ENCODE results near the gene PBX2.
"Not testable (repeated sequence)": the region's sequence is repeated elsewhere in the genome, so short reads cannot be mapped to it uniquely, and the experiment has no call there.

The PBX2 gene

DNA sequence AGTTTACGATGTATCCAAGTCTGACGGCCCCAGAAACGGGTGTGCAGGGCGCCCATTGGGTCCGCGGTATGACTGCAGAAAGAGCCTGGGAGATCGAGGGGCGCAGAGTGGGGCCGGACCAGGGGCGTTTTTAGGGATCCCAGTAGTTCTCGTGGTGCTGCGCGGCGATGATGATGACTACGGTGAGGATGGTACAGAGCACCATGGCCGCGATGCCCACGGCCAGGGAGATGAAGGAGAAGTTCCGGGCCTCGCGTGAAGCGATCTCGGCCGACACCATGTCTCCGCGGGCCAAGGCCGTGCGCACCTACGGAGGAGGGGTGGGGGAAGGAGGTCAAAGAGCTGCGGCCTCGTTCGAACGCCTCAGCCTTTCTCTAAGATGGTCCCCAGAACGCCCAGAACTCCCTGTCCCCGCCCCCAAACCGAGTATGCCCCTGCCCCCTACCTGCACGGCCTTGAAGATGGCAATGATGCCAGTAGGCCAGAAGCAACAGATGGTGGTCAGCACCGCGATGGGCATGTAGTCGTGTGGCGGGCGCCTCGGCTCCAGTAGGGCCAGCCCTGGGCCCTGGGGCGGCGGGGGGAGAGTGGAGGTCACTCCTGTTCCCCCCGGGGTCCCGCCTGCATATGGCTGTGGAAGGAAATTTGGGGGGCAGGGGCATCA lies 40.8 kb downstream of the PBX2 start:
- DNase-seq (ENCODE audit: low read depth), result no peak

DNA sequence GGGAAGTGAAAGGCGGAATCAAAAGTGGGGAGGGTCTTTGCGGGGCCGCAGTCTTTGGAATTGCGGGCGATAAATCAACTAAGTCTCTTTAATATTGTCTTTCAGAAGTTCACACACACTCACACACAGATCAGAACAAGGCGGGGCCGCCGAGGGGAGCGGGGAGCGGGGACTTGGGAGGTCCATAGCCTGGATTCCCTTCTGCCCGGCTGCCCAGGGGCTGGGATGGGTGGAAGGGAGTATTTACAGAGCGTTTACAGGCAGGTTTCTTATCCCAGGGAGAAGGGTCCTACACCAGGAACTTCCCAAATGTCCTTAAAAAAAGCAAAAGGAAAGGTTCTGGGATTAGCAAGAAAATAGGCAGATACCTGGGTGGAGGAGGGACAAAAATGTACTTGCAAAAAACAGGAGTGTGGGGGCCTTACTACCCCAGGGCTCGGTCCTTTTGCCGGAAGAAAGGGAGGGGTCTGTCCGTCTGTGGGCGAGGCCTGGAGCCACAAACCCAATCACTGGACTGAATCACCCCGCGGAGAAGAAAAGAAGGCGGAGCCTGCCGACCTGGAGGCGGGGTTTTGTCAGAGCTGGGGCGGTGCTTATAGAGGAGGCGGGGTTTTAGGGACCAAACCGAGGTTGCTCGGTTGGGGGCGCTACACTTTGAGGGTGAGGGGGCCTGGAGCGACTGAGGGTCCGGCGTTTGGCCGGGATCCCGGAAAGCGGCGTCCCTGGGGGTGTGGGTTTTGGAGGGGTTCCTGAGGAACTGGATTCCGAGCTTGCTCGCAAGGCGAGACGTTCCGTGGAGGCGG lies 41.5 kb downstream of the PBX2 start:
- DNase-seq (ENCODE audit: low read depth), result peak; percentile 52

DNA sequence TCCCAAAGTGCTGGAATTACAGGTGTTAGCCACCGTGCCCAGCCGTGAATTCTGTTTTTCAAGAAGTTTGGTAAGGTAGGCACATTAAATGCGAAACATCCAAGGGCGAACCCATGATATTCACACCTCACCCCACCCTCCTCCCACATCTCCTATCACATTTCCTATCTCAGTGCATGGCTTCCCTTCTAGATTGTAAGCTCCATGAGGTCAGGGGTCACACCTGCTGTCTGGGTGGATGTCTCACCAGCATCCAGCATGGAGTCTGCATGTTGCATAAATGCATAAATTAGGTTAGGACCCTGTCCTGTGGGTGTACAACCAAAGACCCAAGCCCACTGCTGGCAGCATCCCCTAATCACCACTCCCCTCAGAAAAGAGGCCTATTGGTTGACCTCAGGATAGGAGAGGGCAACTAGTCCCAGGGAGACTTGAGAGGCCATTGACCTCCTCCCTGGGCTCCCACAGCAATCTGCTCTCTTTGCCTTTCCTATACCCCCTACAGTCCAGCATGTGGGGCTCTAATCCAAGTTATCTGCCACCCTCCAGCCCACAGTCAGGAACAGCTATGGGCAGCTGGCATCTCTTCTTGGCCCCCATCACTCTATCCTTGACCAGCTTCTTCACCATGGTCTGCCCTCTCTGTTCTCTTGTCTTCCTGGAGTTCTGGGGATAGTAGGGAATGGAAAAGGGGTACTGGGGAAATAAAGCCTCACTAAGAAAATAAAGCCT lies 42.4 kb downstream of the PBX2 start:
- DNase-seq (ENCODE audit: low read depth), result no peak

DNA sequence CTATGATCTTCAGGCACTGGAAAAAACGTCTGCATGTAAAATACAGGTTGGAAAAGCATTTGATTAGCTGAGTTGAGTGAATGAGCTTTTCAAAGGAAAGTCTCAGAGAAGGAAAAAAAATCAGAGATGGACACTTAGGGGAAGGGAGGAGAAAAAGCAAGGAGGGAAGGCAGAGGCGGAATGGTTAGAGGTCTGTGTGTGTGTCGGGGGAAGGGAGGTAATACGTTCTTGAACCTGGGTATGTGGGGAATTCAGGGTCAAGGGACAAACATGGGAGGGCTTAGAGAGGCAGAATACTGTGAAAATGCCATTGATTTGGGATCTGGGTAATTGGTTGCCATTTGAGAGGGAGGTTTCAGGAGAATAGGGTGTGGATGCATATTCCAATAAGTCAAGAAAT lies 43.3 kb downstream of the PBX2 start:
- no peak for DNase-seq (ENCODE audit: low read depth)

DNA sequence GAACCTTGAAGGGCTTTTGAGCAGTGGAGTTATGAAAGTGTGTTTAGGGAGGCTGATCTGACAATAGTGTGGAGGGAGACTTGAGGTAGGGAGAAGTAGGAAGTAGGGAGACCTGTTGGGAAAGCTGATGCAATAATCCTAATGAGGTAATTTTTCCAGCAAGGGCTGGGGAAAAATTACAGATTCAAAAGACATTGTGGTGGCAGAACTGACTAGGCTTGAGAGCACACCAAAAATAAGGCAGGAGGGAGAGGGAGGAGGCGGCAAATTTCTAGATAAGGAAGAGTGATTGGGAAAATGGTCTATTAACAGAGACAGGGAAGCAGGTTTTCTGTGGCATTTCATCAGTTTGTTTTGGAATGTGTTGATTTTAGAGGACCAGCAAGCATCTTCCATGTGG lies 43.7 kb downstream of the PBX2 start:
- no peak for DNase-seq (ENCODE audit: low read depth)

DNA sequence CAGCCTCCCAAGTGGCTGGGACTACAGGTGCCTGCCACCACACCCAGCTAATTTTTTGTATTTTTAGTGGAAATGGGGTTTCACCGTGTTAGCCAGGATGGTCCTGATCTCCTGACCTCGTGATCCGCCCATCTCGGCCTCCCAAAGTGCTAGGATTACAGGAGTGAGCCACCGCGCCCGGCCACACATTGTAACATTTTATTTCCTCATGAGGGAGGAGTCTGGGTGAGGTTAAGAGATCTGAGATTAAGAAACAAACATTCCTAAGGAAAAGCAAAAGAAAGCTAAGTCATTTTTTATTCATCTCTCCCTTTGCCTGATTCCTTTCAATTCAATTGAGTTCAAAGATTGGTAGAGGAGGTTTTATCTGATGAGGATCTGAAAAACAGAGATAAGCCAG lies 45.8 kb downstream of the PBX2 start:
- DNase-seq (ENCODE audit: low read depth), result not testable (repeated sequence)

DNA sequence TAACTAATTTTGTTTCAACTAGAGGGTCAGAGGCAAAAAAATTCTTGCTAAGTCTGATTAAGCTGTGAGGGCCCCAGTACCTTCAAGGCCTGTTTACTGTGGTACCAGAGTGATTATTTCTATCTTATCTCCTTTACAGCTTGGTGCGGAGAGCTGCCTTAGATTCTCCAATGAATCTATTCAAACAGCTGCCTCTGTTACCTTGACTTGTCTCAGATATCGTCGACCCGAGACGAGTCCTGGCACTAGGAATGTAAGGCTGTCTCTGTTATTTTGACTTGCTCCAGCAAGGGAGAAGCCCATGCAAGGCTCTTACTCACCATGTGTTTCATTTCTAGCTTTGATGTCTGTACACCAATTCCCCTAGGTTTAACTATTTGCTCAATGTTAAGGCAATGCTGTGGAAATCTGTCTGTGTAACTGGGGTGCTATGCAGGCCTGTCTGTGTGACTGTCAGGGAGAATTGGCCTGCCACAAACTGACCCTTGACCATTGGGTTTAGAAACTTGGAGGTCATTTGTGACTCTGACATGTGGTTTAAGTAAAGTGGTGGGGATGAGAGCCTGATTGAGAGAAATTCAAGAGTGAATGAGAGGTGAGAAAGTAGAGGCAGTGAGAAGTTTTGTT lies 49.5 kb downstream of the PBX2 start:
- DNase-seq (ENCODE audit: low read depth), result no peak

DNA sequence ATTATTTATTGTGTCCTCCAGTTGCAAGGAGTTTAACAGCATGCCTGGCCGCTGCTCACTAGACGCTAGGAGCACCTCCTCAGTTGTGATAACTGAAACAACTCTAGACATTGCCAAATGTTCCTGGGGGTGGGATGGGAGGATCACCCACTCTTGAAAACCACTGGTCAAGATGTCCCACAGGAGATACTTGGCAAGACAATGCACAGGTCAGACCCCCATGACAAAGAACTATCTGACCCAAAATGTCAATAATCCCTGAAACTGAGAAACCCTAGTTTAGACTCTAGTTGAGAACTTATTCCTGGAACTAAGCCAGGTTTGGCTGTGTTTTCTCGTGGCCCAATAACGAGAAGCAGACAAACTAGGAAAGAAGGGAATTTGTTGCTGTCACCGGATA lies 50.4 kb downstream of the PBX2 start:
- no peak for DNase-seq (ENCODE audit: low read depth)

DNA sequence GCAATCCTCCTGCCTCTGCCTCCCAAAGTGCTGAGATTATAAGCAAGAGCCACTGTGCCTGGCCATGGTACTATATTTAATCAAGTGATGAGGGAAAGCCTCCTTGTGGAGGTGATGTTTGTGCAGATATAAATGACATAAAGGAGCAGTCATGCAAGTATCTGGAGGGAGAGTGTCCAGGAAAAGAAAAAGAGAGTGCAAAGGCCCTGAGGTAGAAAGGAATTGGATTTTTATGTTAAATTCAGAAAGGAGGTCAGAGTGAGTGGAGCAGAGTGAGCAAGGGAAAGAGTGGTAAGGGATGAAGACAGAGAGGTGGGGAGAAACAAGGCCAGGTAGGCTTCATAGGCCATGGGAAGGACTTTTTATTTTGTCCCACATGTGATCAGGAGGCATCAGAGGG lies 52.5 kb downstream of the PBX2 start:
- no peak for DNase-seq (ENCODE audit: low read depth)

Data from iris pigment epithelial cell (primary cell).